ENCODE data around the gene BAZ2A. TPM values are rescaled to one million over a fixed set of nuclear protein-coding genes. Genes with fewer than 3 reads are reported as not detected.
"Not testable (repeated sequence)": the region's sequence is repeated elsewhere in the genome, so short reads cannot be mapped to it uniquely, and the experiment has no call there.

Gene BAZ2A
- polyA plus RNA-seq, 1 of the 3 experiments (the other 2 are of a cell fraction), result 32.4 TPM

- Histone ChIP-seq H2AFZ (ENCODE audit: low read depth) (no peak overlapping the region), H3F3A (replicated peaks; ENCODE audit: insufficient read depth) (peaks cover 23% of the 10 kb centered on the region), H3K27ac (ENCODE audit: low read depth in 2 of 2, low read length in 1 of 2) (no peak overlapping the region), H3K4me3 (ENCODE audit: low read depth in 2 of 2, low read length in 1 of 2) (no peak overlapping the region), H3K9me3 (no peaks in the 10 kb centered on the region), H3K4me1 (ENCODE audit: control insufficient read depth in 1 of 2, insufficient read depth in 2 of 2, low read depth in 1 of 2, low read length in 1 of 2) (0 out of 4 replicates have a peak, but pooled peaks cover 0 to under 1% of the 10 kb centered on the region in 2 experiments), H3K4me2 (no peak overlapping the region), H3K79me2 (ENCODE audit: insufficient read depth) (peaks cover 9% of the 10 kb centered on the region; the same call in 1 of the 2 replicates), H4K20me1 (ENCODE audit: insufficient read depth) (no peaks in the 10 kb centered on the region), H3K9ac (no peak overlapping the region), H3K36me3 (replicated peaks in 1 of 2; ENCODE audit: control insufficient read depth in 1 of 2, insufficient read depth in 2 of 2, low read length in 1 of 2) (peaks cover 0 to 57% of the 10 kb centered on the region in 2 experiments), H3K27me3 (ENCODE audit: insufficient read depth) (no peaks in the 10 kb centered on the region), H3K9me2 (no peaks in the 10 kb centered on the region)
- WGBS (ENCODE audit: low lambda C conversion rate), result 96% methylated on average over 10 of the region's 10 CpGs
- POLR2A ChIA-PET, result no interaction called here
- no peak for DNase-seq
- CTCF ChIA-PET, result interaction anchor here (0.8 to 3.8 kb wide), 3 partner anchors 10 to 65 kb away, joined by 3 to 23 read pairs (median 6); no protein-coding TSS in a partner anchor
- no peak for TF ChIP-seq EZH2phosphoT487 (IDR thresholded peaks at IDR 0.05; ENCODE audit: borderline replicate concordance, low read depth)
- no peak for TF ChIP-seq SIN3A (IDR thresholded peaks at IDR 0.05; ENCODE audit: borderline replicate concordance, low read depth, low read length)
These were observed 51.1 kb downstream of the BAZ2A start for GRCh38 chr12:56578983-56579546.

GRCh38 chr12:56577248-56577647, 52.9 kb downstream of the BAZ2A start:
- H3K4me3 ChIP-seq (ENCODE audit: low read depth in 2 of 2, low read length in 1 of 2); H3K4me1 ChIP-seq (ENCODE audit: control insufficient read depth in 1 of 2, insufficient read depth in 2 of 2, low read depth in 1 of 2, low read length in 1 of 2); H2AFZ ChIP-seq (ENCODE audit: low read depth); H3K9me2 ChIP-seq; H3K79me2 ChIP-seq (ENCODE audit: insufficient read depth); H3K27ac ChIP-seq (ENCODE audit: low read depth in 2 of 2, low read length in 1 of 2); H3K9me3 ChIP-seq; H3K4me2 ChIP-seq; DNase-seq; H3K9ac ChIP-seq; H4K20me1 ChIP-seq (ENCODE audit: insufficient read depth); H3K27me3 ChIP-seq (ENCODE audit: insufficient read depth); POLR2A ChIA-PET: not testable (repeated sequence)
- Histone ChIP-seq H3F3A (replicated peaks; ENCODE audit: insufficient read depth) (peaks cover 28% of the 10 kb centered on the region), H3K36me3 (replicated peaks in 1 of 2; ENCODE audit: control insufficient read depth in 1 of 2, insufficient read depth in 2 of 2, low read length in 1 of 2) (peaks cover 0 to 60% of the 10 kb centered on the region in 2 experiments)
- CTCF ChIA-PET, result interaction anchor here (0.6 to 3.8 kb wide), 8 partner anchors 10 to 278 kb away, joined by 3 to 23 read pairs (median 3); no protein-coding TSS in a partner anchor
- WGBS (ENCODE audit: low lambda C conversion rate), result 98% methylated on average over 7 of the region's 7 CpGs

DNA sequence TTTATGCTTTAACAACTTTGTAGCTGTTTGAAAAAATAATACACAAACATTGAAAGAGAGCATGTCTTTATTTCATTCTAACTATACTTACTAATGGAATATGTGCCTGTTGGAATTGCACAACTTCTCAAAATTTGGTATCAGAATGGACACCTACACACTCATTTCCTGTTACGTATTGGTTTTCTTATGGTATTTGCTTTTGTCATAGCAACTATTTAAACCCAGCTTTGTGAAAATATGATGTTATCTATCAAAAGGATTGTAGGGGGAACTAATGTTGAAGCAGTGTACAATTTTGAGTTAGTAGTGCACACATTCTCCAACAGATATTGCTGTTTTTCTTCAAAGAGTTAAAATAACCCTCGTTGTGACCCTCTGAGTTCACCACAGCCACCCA, 55.9 kb downstream of the BAZ2A start:
- DNase-seq, result no peak
- 55% methylated on average over 2 of the region's 2 CpGs for WGBS (ENCODE audit: low lambda C conversion rate)
- Histone ChIP-seq H4K20me1 (ENCODE audit: insufficient read depth) (no peaks in the 10 kb centered on the region), H3K9ac (peak overlapping the region; percentile 53; the same call in 1 of the 2 replicates), H3K36me3 (replicated peaks in 1 of 2; ENCODE audit: control insufficient read depth in 1 of 2, insufficient read depth in 2 of 2, low read length in 1 of 2) (peaks cover 2 to 39% of the 10 kb centered on the region in 2 experiments), H3K4me2 (no peak overlapping the region), H3K79me2 (ENCODE audit: insufficient read depth) (peaks cover 9% of the 10 kb centered on the region; the same call in 1 of the 2 replicates), H3K9me3 (no peaks in the 10 kb centered on the region), H3K9me2 (no peaks in the 10 kb centered on the region), H2AFZ (ENCODE audit: low read depth) (no peak overlapping the region), H3K4me3 (ENCODE audit: low read depth in 2 of 2, low read length in 1 of 2) (no peak overlapping the region), H3K27ac (ENCODE audit: low read depth in 2 of 2, low read length in 1 of 2) (peak overlapping the region in 1 of 2 experiments; percentile 83; a peak in 2 of 4 replicates), H3F3A (replicated peaks; ENCODE audit: insufficient read depth) (peaks cover 16% of the 10 kb centered on the region), H3K4me1 (ENCODE audit: control insufficient read depth in 1 of 2, insufficient read depth in 2 of 2, low read depth in 1 of 2, low read length in 1 of 2) (0 out of 4 replicates have a peak, but pooled peaks cover 0 to 5% of the 10 kb centered on the region in 2 experiments), H3K27me3 (ENCODE audit: insufficient read depth) (no peaks in the 10 kb centered on the region)
- ChIA-PET CTCF (interaction anchor here (0.7 to 3.7 kb wide), 5 partner anchors 11 to 60 kb away, joined by 3 to 40 read pairs (median 5); partner anchors contain the start of gene RBMS2), POLR2A (no interaction called here)
- TF ChIP-seq SMC3 (IDR thresholded peaks at IDR 0.05; ENCODE audit: low read depth, low read length) (no peak), RXRA (IDR thresholded peaks at IDR 0.05; ENCODE audit: borderline replicate concordance, low read depth) (no peak), TCF12 (IDR thresholded peaks at IDR 0.05) (no peak), FOSL2 (IDR thresholded peaks at IDR 0.05; ENCODE audit: borderline replicate concordance, low read depth) (no peak), CTCF (IDR thresholded peaks at IDR 0.05) (no peak), GATA2 (CRISPR knock-in tag; IDR thresholded peaks at IDR 0.05) (no peak), FOXM1 (IDR thresholded peaks at IDR 0.05; ENCODE audit: low read depth) (no peak), EZH2phosphoT487 (IDR thresholded peaks at IDR 0.05; ENCODE audit: borderline replicate concordance, low read depth) (no peak), USF1 (IDR thresholded peaks at IDR 0.05; ENCODE audit: borderline replicate concordance, low read depth) (no peak), CHD2 (IDR thresholded peaks at IDR 0.05; ENCODE audit: low read length, partially characterized antibody) (no peak)
- TF ChIP-seq, protein P1, sequence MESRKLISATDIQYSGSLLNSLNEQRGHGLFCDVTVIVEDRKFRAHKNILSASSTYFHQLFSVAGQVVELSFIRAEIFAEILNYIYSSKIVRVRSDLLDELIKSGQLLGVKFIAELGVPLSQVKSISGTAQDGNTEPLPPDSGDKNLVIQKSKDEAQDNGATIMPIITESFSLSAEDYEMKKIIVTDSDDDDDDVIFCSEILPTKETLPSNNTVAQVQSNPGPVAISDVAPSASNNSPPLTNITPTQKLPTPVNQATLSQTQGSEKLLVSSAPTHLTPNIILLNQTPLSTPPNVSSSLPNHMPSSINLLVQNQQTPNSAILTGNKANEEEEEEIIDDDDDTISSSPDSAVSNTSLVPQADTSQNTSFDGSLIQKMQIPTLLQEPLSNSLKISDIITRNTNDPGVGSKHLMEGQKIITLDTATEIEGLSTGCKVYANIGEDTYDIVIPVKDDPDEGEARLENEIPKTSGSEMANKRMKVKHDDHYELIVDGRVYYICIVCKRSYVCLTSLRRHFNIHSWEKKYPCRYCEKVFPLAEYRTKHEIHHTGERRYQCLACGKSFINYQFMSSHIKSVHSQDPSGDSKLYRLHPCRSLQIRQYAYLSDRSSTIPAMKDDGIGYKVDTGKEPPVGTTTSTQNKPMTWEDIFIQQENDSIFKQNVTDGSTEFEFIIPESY (IDR thresholded peaks at IDR 0.05; ENCODE audit: borderline replicate concordance, low read depth), result no peak
- TF ChIP-seq, protein P2, sequence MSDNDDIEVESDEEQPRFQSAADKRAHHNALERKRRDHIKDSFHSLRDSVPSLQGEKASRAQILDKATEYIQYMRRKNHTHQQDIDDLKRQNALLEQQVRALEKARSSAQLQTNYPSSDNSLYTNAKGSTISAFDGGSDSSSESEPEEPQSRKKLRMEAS (IDR thresholded peaks at IDR 0.05; ENCODE audit: low read depth), result no peak
- TF ChIP-seq, protein P3, sequence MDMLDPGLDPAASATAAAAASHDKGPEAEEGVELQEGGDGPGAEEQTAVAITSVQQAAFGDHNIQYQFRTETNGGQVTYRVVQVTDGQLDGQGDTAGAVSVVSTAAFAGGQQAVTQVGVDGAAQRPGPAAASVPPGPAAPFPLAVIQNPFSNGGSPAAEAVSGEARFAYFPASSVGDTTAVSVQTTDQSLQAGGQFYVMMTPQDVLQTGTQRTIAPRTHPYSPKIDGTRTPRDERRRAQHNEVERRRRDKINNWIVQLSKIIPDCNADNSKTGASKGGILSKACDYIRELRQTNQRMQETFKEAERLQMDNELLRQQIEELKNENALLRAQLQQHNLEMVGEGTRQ (IDR thresholded peaks at IDR 0.05; ENCODE audit: borderline replicate concordance, low read depth, low read length), result no peak
